ENCODE data around the gene CDK3. TPM values are rescaled to one million over a fixed set of nuclear protein-coding genes. Genes with fewer than 3 reads are reported as not detected.

The CDK3 gene
- total and polyA plus RNA-seq, 9 of the 15 experiments (the other 6 are each of a cell fraction or from before 2014, with no cell fraction given) = 0.55 to 8.2 (median 4.7) TPM

DNA sequence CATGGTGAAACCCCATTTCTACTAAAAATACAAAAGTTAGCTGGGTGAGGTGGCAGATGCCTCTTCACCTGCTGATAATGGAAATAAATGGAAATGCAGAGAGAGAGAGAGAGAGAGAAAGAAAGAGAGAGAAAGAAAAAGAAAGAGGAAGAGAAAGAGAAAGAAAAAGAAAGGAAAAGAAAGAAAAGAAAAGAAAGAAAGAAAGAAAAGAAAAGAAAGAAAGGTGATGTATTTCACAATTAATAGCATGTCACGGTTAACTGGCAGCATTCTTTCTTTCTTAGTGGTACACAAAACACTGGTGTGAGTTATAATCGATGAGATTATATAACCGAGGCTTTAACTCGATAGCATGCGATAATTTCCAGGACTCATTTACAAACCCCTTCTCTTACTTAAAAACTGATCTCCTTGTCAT lies 24.9 kb upstream of the CDK3 start (continued):
- TF ChIP-seq, protein P1, sequence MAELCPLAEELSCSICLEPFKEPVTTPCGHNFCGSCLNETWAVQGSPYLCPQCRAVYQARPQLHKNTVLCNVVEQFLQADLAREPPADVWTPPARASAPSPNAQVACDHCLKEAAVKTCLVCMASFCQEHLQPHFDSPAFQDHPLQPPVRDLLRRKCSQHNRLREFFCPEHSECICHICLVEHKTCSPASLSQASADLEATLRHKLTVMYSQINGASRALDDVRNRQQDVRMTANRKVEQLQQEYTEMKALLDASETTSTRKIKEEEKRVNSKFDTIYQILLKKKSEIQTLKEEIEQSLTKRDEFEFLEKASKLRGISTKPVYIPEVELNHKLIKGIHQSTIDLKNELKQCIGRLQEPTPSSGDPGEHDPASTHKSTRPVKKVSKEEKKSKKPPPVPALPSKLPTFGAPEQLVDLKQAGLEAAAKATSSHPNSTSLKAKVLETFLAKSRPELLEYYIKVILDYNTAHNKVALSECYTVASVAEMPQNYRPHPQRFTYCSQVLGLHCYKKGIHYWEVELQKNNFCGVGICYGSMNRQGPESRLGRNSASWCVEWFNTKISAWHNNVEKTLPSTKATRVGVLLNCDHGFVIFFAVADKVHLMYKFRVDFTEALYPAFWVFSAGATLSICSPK (IDR thresholded peaks at IDR 0.05; ENCODE audit: borderline replicate concordance) = 0 out of 2 replicates have a peak, but pooled peaks have one; percentile 22
- peak; percentile 86; the same call in 1 of the 2 replicates for TF ChIP-seq LARP7 (IDR thresholded peaks at IDR 0.05)
- TF ChIP-seq BHLHE40 (IDR thresholded peaks at IDR 0.05; ENCODE audit: low read length) = no peak
- TF ChIP-seq HIVEP1 (CRISPR knock-in tag; IDR thresholded peaks at IDR 0.05) = no peak
- no peak for TF ChIP-seq ARID2 (IDR thresholded peaks at IDR 0.05)
- TF ChIP-seq PRPF4 (IDR thresholded peaks at IDR 0.05; ENCODE audit: insufficient read depth, low read depth, low read length, poor library complexity, severe bottlenecking) = no peak
- no peak for TF ChIP-seq RBBP5 (IDR thresholded peaks at IDR 0.05; ENCODE audit: borderline replicate concordance, insufficient read depth, low read length, poor library complexity, severe bottlenecking)
- no peak for TF ChIP-seq TBL1XR1 (IDR thresholded peaks at IDR 0.05; ENCODE audit: low read length in 2 of 2)
- peak; percentile 65; the same call in 1 of the 2 replicates for TF ChIP-seq HDGF (IDR thresholded peaks at IDR 0.05)
- peak; percentile 80; the same call in 1 of the 2 replicates for TF ChIP-seq HLTF (IDR thresholded peaks at IDR 0.05)
- TF ChIP-seq THRAP3 (IDR thresholded peaks at IDR 0.05; ENCODE audit: borderline replicate concordance) = peak; percentile 87
- TF ChIP-seq PHB (CRISPR knock-in tag; IDR thresholded peaks at IDR 0.05) = no peak
- TF ChIP-seq, protein P2, sequence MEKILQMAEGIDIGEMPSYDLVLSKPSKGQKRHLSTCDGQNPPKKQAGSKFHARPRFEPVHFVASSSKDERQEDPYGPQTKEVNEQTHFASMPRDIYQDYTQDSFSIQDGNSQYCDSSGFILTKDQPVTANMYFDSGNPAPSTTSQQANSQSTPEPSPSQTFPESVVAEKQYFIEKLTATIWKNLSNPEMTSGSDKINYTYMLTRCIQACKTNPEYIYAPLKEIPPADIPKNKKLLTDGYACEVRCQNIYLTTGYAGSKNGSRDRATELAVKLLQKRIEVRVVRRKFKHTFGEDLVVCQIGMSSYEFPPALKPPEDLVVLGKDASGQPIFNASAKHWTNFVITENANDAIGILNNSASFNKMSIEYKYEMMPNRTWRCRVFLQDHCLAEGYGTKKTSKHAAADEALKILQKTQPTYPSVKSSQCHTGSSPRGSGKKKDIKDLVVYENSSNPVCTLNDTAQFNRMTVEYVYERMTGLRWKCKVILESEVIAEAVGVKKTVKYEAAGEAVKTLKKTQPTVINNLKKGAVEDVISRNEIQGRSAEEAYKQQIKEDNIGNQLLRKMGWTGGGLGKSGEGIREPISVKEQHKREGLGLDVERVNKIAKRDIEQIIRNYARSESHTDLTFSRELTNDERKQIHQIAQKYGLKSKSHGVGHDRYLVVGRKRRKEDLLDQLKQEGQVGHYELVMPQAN (IDR thresholded peaks at IDR 0.05; ENCODE audit: borderline replicate concordance) = 0 out of 2 replicates have a peak, but pooled peaks have one; percentile 28
- peak; percentile 76 for TF ChIP-seq ARHGAP35 (IDR thresholded peaks at IDR 0.05; ENCODE audit: partially characterized antibody)
- TF ChIP-seq CSDE1 (IDR thresholded peaks at IDR 0.05) = peak in 1 of 2 experiments; percentile 32; a peak in 1 of 4 replicates
- peak; percentile 26; the same call in 1 of the 2 replicates for TF ChIP-seq PHB2 (IDR thresholded peaks at IDR 0.05; ENCODE audit: low read depth)
- no peak for TF ChIP-seq POU5F1 (IDR thresholded peaks at IDR 0.05; ENCODE audit: borderline replicate concordance, low read depth, low read length, partially characterized antibody)
- TF ChIP-seq, protein P3, sequence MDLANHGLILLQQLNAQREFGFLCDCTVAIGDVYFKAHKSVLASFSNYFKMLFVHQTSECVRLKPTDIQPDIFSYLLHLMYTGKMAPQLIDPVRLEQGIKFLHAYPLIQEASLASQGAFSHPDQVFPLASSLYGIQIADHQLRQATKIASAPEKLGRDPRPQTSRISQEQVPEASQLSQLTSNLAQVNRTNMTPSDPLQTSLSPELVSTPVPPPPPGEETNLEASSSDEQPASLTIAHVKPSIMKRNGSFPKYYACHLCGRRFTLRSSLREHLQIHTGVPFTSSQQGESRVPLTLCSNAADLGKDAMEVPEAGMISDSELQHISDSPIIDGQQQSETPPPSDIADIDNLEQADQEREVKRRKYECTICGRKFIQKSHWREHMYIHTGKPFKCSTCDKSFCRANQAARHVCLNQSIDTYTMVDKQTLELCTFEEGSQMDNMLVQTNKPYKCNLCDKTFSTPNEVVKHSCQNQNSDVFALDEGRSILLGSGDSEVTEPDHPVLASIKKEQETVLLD (IDR thresholded peaks at IDR 0.05) = peak; percentile 67; the same call in 1 of the 2 replicates

Measured in K562 (cell line).